Parathyroid adenoma (tissue), 2 donors: ENCODE results near the gene KIF1A.

Experiments used
- H2AFZ ChIP-seq: fragments of 300-600 bp; sonication (generic); one replicate; pipeline ENCODE4 v1.7.0; 2017; ENCODE audit warnings: antibody characterized with exemption, mild to moderate bottlenecking
- H3K27ac ChIP-seq: fragments of 300-600 bp; sonication (generic); one replicate; pipeline ENCODE4 v1.7.0; 2017
- H3K27me3 ChIP-seq: fragments of 300-600 bp; sonication (generic); one replicate; pipeline ENCODE4 v1.7.0; 2017; ENCODE audit warnings: low read length; ENCODE audit not compliant: control insufficient read depth, insufficient read depth
- H3K36me3 ChIP-seq: fragments of 300-600 bp; sonication (generic); one replicate; pipeline ENCODE4 v1.7.0; 2017; ENCODE audit warnings: low read length; ENCODE audit not compliant: control insufficient read depth, insufficient read depth
- H3K4me1 ChIP-seq: fragments of 300-600 bp; sonication (generic); one replicate; pipeline ENCODE4 v1.7.0; 2017; ENCODE audit warnings: control low read depth
- H3K4me2 ChIP-seq: fragments of 300-600 bp; sonication (generic); one replicate; pipeline ENCODE4 v1.7.0; 2017; ENCODE audit warnings: low read length
- H3K4me3 ChIP-seq: fragments of 300-600 bp; sonication (generic); one replicate; pipeline ENCODE4 v1.7.0; 2017; ENCODE audit warnings: low read depth, low read length
- H3K79me2 ChIP-seq: fragments of 300-600 bp; sonication (generic); one replicate; pipeline ENCODE4 v1.7.0; 2017; ENCODE audit warnings: control low read depth
- H3K9ac ChIP-seq: fragments of 300-600 bp; sonication (generic); one replicate; pipeline ENCODE4 v1.7.0; 2017; ENCODE audit warnings: mild to moderate bottlenecking
- H3K9me3 ChIP-seq: fragments of 300-600 bp; sonication (generic); one replicate; pipeline ENCODE4 v1.7.0; 2017; ENCODE audit warnings: low read length; ENCODE audit not compliant: control insufficient read depth
- CTCF ChIP-seq: fragments of 300-600 bp; sonication (generic); IDR thresholded peaks from one replicate; pipeline ENCODE4 v1.7.0; 2017; ENCODE audit warnings: antibody characterized with exemption, mild to moderate bottlenecking
- donor health status: primary hyperparathyroidism.

The KIF1A gene

GRCh38 chr2:240796543-240797499 lies 23.2 kb downstream of the KIF1A start:
- Histone ChIP-seq H3K27me3 (no peaks in the 10 kb centered on the region), H3K27ac (no peak overlapping the region), H3K4me2 (no peak overlapping the region), H3K4me3 (no peak overlapping the region), H3K79me2 (no peaks in the 10 kb centered on the region), H3K4me1 (no peaks in the 10 kb centered on the region), H3K9ac (no peak overlapping the region), H3K36me3 (no peaks in the 10 kb centered on the region), H3K9me3 (no peaks in the 10 kb centered on the region), H2AFZ (no peak overlapping the region)
- TF ChIP-seq CTCF, result no peak

DNA sequence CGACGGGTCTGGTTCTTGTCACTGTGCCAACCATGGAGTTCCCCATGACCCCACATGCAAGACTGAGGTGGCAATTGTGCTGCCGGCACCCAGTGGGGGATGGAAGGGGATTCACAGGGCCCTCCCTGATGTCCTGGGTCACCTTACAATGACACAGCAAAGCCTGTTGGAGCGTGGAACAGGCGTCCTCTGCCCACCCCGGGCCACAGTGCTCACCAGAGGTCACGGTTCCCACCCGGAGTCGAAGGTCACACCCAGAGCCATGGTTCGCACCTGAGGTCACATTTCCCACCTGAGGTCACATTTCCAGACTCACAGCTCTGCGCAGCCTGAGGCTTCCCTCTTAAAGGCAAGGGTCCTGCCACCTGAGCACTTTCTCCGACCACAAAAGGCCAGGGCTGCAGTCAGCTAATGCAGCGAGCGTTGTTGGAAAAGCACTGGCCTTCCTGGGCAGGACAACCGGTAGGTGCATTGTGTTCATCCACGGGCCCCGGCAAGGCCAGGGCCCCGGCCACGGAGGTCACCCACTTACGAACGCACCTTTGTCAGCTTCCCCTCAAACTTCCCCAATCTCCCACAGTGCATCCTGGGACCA lies 24.0 kb downstream of the KIF1A start:
- Histone ChIP-seq H3K9me3 (no peaks in the 10 kb centered on the region), H3K4me2 (no peak overlapping the region), H3K79me2 (no peaks in the 10 kb centered on the region), H3K27ac (no peak overlapping the region), H3K4me3 (no peak overlapping the region), H3K36me3 (no peaks in the 10 kb centered on the region), H3K27me3 (no peaks in the 10 kb centered on the region), H3K9ac (no peak overlapping the region), H3K4me1 (no peaks in the 10 kb centered on the region), H2AFZ (no peak overlapping the region)
- no peak for TF ChIP-seq CTCF

DNA sequence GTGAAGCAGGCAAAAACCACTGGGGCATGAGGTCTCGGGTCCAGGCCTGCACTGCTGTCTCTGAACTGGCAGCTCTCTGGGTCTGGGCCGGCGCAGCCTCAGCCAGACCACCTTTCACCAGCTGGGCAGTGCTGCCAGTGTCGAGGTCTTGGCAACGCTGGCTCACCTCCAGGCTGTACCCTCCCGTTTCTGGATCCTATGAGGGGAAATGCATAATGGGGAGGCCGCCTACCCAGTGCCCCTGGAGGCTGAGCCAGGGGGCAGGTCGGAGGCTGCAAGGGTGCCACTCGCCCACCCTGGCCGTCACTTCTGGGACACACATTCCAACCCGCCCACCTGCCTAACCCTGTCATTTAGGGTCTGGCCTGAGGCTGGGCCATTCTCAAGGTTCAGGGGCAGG lies 24.6 kb downstream of the KIF1A start:
- Histone ChIP-seq H2AFZ (no peak overlapping the region), H3K27me3 (no peaks in the 10 kb centered on the region), H3K4me2 (no peak overlapping the region), H3K9ac (no peak overlapping the region), H3K4me3 (no peak overlapping the region), H3K79me2 (no peaks in the 10 kb centered on the region), H3K27ac (no peak overlapping the region), H3K36me3 (no peaks in the 10 kb centered on the region), H3K4me1 (no peaks in the 10 kb centered on the region), H3K9me3 (no peaks in the 10 kb centered on the region)
- no peak for TF ChIP-seq CTCF

DNA sequence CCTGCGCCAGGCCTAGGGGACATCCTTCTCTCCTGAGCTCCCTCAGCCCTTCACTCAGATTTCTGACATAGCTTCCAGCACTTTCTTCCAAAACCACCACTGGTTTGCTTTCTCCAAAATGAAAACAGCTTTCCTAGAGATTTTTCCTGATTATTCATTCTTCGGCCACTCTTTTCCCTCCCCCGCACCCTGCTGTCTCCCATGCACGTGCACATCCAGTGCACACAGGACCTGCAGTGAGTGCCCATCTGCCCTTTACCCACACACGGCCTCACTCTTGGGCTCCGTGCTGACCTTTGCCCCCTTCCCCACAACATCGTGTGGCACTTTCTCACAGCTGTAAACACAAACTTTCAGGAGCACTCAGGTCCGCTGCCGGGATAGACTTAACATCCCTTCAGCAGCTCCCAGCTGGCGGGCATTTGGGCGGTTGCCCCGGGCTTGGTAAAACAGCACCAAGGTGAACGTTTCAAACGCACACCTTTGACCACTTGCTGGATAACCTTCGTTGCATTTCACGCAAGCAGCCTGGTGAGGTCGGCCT lies 25.8 kb downstream of the KIF1A start:
- Histone ChIP-seq H3K4me2 (no peak overlapping the region), H3K9me3 (no peaks in the 10 kb centered on the region), H2AFZ (no peak overlapping the region), H3K4me1 (no peaks in the 10 kb centered on the region), H3K36me3 (no peaks in the 10 kb centered on the region), H3K9ac (no peak overlapping the region), H3K27ac (no peak overlapping the region), H3K27me3 (no peaks in the 10 kb centered on the region), H3K79me2 (no peaks in the 10 kb centered on the region), H3K4me3 (no peak overlapping the region)
- TF ChIP-seq CTCF, result no peak
